SH-SY5Y (cell line): ENCODE measurements around the gene SS18.

Experiments
- GATA2 ChIP-seq: IDR thresholded peaks from 2 replicates; pipeline ENCODE4 v1.6.1; 2011; ENCODE audit warnings: mild to moderate bottlenecking, low read depth, low read length
- GATA3 ChIP-seq: IDR thresholded peaks from 2 replicates; pipeline ENCODE4 v1.6.1; 2011; ENCODE audit warnings: low read depth, mild to moderate bottlenecking, low read length, moderate library complexity

GRCh38 chr18:26034850-26035497 is 55.4 kb downstream of the SS18 start:
- TF ChIP-seq GATA3 (no peak), GATA2 (no peak)
